ENCODE results near the gene IL10.

The IL10 gene

DNA sequence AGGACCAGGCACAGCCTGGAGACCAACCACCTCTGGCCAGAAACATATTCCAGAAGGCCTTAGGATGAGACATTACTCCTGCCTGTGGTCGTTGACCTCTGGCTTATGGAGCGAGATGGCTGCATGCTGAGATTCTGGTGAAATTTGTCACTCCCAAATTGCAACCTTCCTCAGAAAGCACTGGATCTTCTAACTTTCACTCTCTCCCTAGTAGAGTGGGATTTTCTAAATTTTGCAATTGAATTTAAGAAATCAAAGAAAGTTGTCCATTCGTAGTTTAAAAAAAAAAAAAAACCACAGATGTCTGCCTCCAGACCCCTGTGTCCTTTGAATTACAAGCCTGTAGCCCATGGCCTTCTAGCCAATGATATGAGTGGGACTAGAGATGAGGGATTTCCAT lies 28.6 kb upstream of the IL10 start:
- Mint-ChIP-seq H3K4me1 (peaks cover 51% of the 10 kb centered on the region), H3K9me3 (no peaks in the 10 kb centered on the region), H3K36me3 (ENCODE audit: insufficient read depth) (peaks cover 5% of the 10 kb centered on the region), H3K4me3 (no peak overlapping the region), H3K27me3 (no peaks in the 10 kb centered on the region), H3K27ac (ENCODE audit: low read depth) (peak overlapping the region; percentile 88)
- DNase-seq (ENCODE audit: low spot score in 2 of 2), result no peak
- ATAC-seq (replicated peaks; ENCODE audit: extremely low read depth, poor library complexity, severe bottlenecking), result no peak

DNA sequence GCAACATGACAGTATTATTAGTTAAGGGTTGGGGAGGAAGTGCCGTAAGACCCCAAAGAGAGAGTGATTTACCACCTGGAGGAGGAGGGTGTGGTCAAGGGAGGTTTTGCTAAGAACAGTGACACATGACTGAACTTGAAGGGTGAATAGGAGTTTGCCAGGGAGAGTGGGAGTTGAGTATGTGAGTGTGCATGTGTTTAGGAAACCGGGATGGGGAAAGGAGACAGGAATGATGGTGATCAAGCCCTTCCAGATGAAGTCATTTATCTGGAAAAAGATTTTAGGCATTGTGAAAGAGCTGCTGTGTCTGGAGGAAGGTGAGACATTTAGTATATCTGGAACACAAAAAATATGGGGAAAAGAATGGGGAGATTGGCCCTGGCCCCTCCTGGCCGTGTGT lies 28.1 kb upstream of the IL10 start:
- Mint-ChIP-seq H3K9me3 (no peaks in the 10 kb centered on the region), H3K27me3 (no peaks in the 10 kb centered on the region), H3K27ac (ENCODE audit: low read depth) (peak overlapping the region; percentile 4), H3K36me3 (ENCODE audit: insufficient read depth) (peaks cover 5% of the 10 kb centered on the region), H3K4me1 (peaks cover 53% of the 10 kb centered on the region), H3K4me3 (no peak overlapping the region)
- DNase-seq (ENCODE audit: low spot score in 2 of 2) (no peak), ATAC-seq (replicated peaks; ENCODE audit: extremely low read depth, poor library complexity, severe bottlenecking) (no peak)

DNA sequence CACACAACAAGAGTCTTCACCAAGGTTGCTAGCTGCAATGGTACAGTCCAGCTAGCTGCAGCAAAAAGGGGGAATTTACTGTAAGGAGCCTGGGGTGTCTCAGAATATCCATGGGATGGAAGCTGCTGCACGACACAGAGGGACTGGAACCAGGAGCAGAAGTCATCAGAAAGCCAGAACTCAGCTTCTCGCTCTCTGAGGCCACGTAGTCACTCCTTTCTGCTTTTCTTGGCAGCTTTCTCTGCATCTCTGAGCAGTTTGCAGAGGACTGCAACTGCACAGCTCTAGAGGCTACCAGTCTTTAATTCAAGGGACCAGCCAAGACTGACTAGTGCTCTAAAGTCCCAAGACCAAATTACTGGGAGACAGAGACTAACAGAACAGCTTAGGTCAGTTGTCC lies 27.0 kb upstream of the IL10 start:
- ATAC-seq (replicated peaks; ENCODE audit: extremely low read depth, poor library complexity, severe bottlenecking), result no peak
- Mint-ChIP-seq H3K27ac (ENCODE audit: low read depth) (no peak overlapping the region), H3K27me3 (no peaks in the 10 kb centered on the region), H3K9me3 (no peaks in the 10 kb centered on the region), H3K4me1 (peaks cover 54% of the 10 kb centered on the region), H3K4me3 (no peak overlapping the region), H3K36me3 (ENCODE audit: insufficient read depth) (peaks cover 5% of the 10 kb centered on the region)
- DNase-seq (ENCODE audit: low spot score in 2 of 2), result no peak

DNA sequence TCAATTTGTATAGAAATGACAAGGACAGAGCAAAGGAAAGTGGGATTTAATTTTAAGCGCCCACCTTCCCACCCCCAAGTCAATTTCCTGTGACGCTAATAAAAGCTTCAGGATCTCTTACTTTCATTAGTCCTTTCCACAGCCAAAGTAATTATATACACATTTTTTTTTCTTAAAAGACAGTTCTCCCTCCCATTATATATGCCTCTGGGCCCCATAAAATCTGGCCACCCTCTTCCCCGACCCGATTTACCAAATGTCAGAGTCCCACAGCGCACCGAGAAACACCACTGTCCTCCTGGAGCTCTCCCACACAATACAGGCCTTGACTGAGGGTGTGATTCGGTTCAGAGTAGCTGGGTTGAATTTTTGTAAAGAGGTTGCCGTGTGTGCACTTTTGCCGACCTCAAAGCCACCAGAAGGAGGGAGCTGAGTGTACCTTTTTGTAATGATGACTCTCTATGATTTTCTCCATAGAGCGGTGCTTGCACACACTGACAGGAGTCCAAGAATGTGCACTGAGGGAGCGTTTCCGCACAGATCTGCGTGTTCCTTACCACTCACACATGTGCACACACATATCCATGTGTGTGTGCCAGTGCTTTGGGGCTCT lies 26.2 kb upstream of the IL10 start:
- DNase-seq (ENCODE audit: low spot score in 2 of 2) (no peak), ATAC-seq (replicated peaks; ENCODE audit: extremely low read depth, poor library complexity, severe bottlenecking) (no peak)
- Mint-ChIP-seq H3K27me3 (no peaks in the 10 kb centered on the region), H3K4me1 (peaks cover 48% of the 10 kb centered on the region), H3K9me3 (no peaks in the 10 kb centered on the region), H3K36me3 (ENCODE audit: insufficient read depth) (peaks cover 5% of the 10 kb centered on the region), H3K27ac (ENCODE audit: low read depth) (no peak overlapping the region), H3K4me3 (no peak overlapping the region)

DNA sequence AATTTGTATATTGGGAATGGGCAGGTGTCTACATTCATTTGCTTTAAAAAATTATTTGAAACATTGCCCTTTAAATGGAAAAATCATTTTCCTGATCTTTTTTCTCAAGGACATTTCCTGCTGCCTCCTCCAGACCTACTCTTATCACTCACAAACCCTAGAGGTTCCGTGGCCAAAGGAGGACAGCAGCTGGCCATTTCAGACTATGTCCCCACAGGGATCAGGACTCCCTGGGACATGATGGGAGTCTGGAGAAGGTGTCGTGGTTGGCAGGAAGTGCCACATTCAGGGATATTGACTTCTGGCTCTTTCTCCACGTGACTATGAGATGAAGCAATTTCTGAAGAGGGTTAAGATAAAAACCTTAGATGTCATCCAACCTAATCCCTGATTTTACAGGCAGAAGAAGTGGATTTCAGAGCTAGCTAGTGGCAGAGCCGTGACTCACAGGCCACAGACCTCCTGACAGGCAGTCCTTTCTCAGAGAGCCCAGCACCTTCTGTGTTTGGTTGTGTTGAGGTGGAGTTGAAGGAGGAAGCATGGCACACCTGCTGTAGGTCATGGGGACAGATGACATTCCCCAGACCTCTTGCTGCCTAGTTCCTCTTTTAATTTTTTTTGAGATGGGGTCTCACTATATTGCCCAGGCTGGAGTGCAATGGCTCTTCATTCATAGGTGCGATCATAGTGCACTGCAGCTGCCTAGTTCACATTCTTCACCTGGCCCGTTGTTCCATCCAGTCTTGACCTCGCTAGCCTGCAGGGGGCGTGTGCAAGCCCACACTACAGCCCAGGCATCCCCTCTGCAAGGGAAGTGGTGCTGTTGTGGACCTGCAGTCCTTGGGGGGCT lies 25.5 kb upstream of the IL10 start:
- peaks cover 2% of the 10 kb centered on the region for H3K36me3 Mint-ChIP-seq (ENCODE audit: insufficient read depth)
- DNase-seq (ENCODE audit: low spot score in 2 of 2) (no peak), ATAC-seq (replicated peaks; ENCODE audit: extremely low read depth, poor library complexity, severe bottlenecking) (no peak)
- no peaks in the 10 kb centered on the region for H3K27me3 Mint-ChIP-seq
- H3K4me3 Mint-ChIP-seq, result no peak overlapping the region
- H3K4me1 Mint-ChIP-seq, result peaks cover 40% of the 10 kb centered on the region
- no peak overlapping the region for H3K27ac Mint-ChIP-seq (ENCODE audit: low read depth)
- H3K9me3 Mint-ChIP-seq, result no peaks in the 10 kb centered on the region

DNA sequence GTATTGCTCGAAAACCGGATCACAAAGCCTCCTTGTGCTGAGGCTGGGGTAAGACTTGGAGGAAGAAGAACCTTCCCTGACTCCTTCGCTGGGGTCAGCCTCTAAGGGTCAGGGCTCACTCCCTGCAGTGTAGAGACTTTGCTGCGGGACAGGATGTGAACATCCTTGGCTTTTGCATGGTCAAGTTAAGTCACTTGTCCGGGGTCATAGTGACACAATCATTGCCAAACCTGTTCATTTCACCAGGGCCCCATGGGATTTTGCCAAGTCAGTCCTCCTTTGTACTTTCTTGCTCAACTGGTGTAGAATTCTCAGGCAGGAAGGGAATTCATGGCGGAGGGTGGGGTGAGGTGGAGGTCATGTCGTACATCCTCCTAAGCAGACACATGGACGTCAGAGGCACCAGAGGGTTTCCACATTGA lies 24.7 kb upstream of the IL10 start:
- ATAC-seq (replicated peaks; ENCODE audit: extremely low read depth, poor library complexity, severe bottlenecking) (no peak), DNase-seq (ENCODE audit: low spot score in 2 of 2) (no peak)
- Mint-ChIP-seq H3K9me3 (no peaks in the 10 kb centered on the region), H3K4me3 (no peak overlapping the region), H3K27me3 (no peaks in the 10 kb centered on the region), H3K27ac (ENCODE audit: low read depth) (no peak overlapping the region), H3K4me1 (peaks cover 39% of the 10 kb centered on the region), H3K36me3 (ENCODE audit: insufficient read depth) (no peaks in the 10 kb centered on the region)

DNA sequence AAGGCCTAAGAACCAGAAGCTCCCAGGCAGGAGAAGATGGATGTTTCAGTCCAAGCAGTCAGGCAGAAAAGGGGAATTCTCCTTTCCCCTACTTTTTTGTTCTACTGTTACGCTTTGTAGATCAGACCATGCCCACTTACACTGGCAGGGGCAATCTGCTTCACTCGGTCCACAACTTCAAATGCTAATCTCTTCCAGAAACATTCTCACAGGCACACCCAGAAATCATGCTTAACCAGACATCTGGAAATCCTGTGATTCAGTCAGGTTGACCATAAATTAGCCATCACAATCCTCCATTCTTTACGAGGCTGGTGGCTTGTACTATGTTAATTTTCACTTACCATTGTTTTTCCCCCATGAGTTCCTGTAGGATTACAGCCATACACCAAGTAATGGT lies 23.8 kb upstream of the IL10 start:
- Mint-ChIP-seq H3K4me3 (no peak overlapping the region), H3K9me3 (no peaks in the 10 kb centered on the region), H3K27me3 (no peaks in the 10 kb centered on the region), H3K27ac (ENCODE audit: low read depth) (no peak overlapping the region), H3K4me1 (peaks cover 39% of the 10 kb centered on the region), H3K36me3 (ENCODE audit: insufficient read depth) (no peaks in the 10 kb centered on the region)
- ATAC-seq (replicated peaks; ENCODE audit: extremely low read depth, poor library complexity, severe bottlenecking) (no peak), DNase-seq (ENCODE audit: low spot score in 2 of 2) (no peak)

DNA sequence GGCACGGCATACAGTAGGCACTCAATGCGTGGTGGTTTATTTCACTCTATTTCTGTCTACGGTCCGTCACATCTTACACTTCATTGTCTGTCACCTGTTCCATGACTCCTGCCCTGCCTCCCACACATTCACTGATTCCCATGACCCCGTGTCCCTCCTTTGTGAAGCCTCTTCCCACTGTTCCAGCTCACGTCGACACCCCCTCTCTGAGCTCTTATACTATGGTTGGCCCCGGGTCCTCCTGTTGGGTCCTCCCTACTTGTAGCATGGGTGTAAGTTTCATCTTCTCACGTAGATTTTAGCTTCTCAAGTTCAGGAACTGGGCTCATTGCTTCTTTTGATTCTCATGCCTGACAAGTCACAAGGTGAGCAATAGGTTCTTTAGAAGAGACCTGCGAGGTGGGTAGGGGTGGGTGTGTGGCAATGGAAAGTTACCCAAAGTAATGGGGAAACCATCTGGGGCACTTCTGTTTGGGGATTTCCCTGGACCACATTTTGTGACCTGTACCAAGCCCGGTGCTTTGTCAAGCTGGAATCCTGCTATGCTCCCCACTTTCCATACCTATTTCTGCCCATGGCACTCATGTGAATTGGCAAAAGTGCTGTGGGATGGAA lies 22.1 kb upstream of the IL10 start:
- H3K9me3 Mint-ChIP-seq, result no peaks in the 10 kb centered on the region
- H3K27ac Mint-ChIP-seq (ENCODE audit: low read depth), result peak overlapping the region; percentile 48
- no peak for DNase-seq (ENCODE audit: low spot score in 2 of 2)
- ATAC-seq (replicated peaks; ENCODE audit: extremely low read depth, poor library complexity, severe bottlenecking), result no peak
- H3K27me3 Mint-ChIP-seq, result no peaks in the 10 kb centered on the region
- H3K4me3 Mint-ChIP-seq, result no peak overlapping the region
- H3K4me1 Mint-ChIP-seq, result peaks cover 47% of the 10 kb centered on the region
- no peaks in the 10 kb centered on the region for H3K36me3 Mint-ChIP-seq (ENCODE audit: insufficient read depth)

DNA sequence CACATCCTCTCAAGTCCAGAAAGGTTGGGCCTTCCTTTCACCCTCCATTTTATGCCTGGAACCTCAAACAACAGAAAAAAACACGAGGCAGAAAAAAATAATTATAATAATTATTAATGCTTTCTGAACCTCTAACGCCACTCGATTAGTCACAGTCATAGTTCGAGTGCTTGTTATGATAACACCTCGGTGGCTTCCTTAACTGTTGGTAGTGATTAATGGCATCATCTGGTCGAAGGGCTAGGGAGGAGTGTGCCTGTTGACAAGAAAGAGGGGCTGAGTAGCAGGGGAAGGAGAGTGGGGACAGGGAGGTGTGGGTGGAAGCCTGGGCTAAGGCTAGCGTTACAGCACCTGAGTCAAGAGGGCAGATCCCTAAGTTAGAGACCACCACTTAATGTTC lies 21.3 kb upstream of the IL10 start:
- Mint-ChIP-seq H3K4me1 (peaks cover 44% of the 10 kb centered on the region), H3K9me3 (no peaks in the 10 kb centered on the region), H3K27ac (ENCODE audit: low read depth) (no peak overlapping the region), H3K36me3 (ENCODE audit: insufficient read depth) (no peaks in the 10 kb centered on the region), H3K4me3 (no peak overlapping the region), H3K27me3 (no peaks in the 10 kb centered on the region)
- DNase-seq (ENCODE audit: low spot score in 2 of 2) (no peak), ATAC-seq (replicated peaks; ENCODE audit: extremely low read depth, poor library complexity, severe bottlenecking) (no peak)

DNA sequence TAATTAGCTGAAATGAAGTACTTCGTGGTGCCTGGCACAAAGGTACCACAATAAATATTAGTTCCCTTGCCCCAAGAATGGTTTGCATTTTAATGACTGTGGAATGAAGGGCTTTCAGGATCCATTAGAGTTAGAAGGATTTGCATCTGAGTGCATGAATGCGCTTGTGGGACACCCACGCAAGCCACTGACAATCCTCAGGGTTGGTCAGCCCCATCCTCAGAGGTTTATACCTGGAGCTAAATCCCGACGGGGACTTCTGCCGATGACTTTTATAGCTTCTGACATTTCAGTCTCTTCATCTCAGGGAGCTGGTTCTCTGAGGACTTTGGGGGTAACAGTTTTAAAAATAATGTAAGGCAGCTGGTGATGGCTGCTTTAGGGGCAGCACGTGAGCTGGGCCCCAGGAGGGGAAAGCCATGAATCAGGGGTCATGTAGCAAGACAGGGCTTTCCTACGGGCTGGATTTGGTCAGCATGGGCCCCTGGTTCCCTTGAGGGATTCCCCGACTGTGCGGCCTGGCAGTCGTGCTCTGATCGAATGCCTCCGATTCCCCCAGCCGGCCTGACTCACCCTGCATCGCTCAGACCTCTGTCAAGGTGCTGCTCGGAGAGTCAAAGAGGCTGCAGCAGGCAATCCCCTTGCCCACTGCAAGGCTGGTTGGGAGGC lies 20.8 kb upstream of the IL10 start:
- ATAC-seq (replicated peaks; ENCODE audit: extremely low read depth, poor library complexity, severe bottlenecking), result no peak
- H3K9me3 Mint-ChIP-seq, result no peaks in the 10 kb centered on the region

DNA sequence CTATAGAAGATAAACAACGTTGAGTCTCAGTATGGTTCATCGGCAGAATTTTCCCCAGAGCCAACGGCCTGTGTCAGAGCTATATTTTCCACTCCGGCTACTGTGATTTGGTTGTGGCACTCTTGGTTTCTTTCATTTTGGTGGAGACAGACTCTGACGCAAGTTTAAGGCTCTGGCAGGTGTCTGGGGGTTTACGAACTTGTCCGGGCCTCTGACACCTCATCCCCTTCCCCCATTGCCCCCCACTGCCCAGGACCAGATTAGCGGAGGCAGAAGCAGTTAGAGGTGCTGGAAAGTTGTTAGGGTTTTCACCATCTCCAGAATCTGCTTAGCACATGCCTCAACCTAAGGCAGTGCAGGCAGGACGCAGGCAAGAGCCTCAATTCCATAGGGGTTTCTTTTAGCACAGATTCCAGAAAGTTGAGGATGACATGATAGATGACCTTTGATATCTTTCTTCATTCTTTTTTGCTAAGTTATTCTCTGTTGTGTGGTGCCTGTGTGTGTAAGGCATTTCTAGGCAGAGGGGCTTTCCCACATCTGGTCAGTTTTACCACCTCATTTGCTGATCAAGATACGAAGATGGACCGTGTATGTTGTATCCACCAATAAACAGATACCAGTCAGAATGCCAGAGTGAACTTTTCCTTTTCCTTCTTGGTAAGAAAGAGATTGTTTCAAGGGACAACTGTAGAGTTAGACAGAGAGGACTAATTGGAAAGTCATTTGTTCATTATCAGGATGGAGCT lies 18.4 kb upstream of the IL10 start:
- Mint-ChIP-seq H3K4me1 (peaks cover 55% of the 10 kb centered on the region), H3K4me3 (no peak overlapping the region), H3K9me3 (no peaks in the 10 kb centered on the region), H3K36me3 (ENCODE audit: insufficient read depth) (no peaks in the 10 kb centered on the region), H3K27me3 (no peaks in the 10 kb centered on the region), H3K27ac (ENCODE audit: low read depth) (no peak overlapping the region)
- ATAC-seq (replicated peaks; ENCODE audit: extremely low read depth, poor library complexity, severe bottlenecking) (no peak), DNase-seq (ENCODE audit: low spot score in 2 of 2) (no peak)

More for the DNA sequence above, 20.8 kb upstream of the IL10 start:
- no peak for DNase-seq (ENCODE audit: low spot score in 2 of 2)
- H3K36me3 Mint-ChIP-seq (ENCODE audit: insufficient read depth), result no peaks in the 10 kb centered on the region
- H3K4me1 Mint-ChIP-seq, result peaks cover 40% of the 10 kb centered on the region
- H3K27ac Mint-ChIP-seq (ENCODE audit: low read depth), result no peak overlapping the region
- no peaks in the 10 kb centered on the region for H3K27me3 Mint-ChIP-seq
- H3K4me3 Mint-ChIP-seq, result no peak overlapping the region

DNA sequence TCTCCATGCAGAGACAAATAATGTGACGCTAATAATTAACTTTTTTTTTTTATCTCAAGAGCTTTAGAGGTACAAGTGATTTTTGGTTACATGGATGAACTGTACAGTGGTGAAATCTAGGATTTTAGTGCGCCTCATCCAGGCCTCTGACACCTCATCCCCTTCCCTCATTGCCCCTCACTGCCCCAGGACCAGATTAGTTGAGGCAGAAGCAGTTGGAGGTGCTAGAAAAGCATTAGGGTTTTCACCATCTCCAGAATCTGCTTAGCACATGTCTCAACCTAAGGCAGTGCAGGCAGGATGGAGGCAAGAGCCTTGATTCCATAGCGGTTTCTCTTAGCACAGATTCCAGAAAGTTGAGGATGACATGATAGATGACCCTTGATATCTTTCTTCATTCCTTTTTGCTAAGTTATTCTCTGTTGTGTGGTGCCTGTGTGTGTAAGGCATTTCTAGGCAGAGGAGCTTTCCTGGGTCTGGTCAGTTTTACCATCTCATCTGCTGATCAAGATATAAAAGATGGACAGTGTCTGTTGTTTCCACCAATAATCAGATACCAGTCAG lies 16.3 kb upstream of the IL10 start:
- Mint-ChIP-seq H3K36me3 (ENCODE audit: insufficient read depth) (peaks cover 1% of the 10 kb centered on the region), H3K4me3 (no peak overlapping the region), H3K27ac (ENCODE audit: low read depth) (no peak overlapping the region), H3K27me3 (no peaks in the 10 kb centered on the region), H3K9me3 (no peaks in the 10 kb centered on the region), H3K4me1 (peaks cover 62% of the 10 kb centered on the region)
- ATAC-seq (replicated peaks; ENCODE audit: extremely low read depth, poor library complexity, severe bottlenecking) (no peak), DNase-seq (ENCODE audit: low spot score in 2 of 2) (no peak)
